IPS-20b (cell line): Measurements from ENCODE around the gene TTPAL.

Experiments used
- H3K27ac ChIP-seq: one replicate; pipeline ENCODE4 v1.5.1; 2013; ENCODE audit warnings: low read length
- H3K27me3 ChIP-seq: 2 replicates; pipeline ENCODE4 v1.6.1; 2013; ENCODE audit warnings: mild to moderate bottlenecking, low read length, inconsistent platforms; ENCODE audit not compliant: insufficient read depth
- H3K36me3 ChIP-seq: 2 replicates; pipeline ENCODE4 v1.6.1; 2013; ENCODE audit warnings: low read depth, mild to moderate bottlenecking, inconsistent platforms, low read length, moderate library complexity; ENCODE audit not compliant: insufficient read depth
- H3K4me1 ChIP-seq: 2 replicates; pipeline ENCODE4 v1.6.1; 2013; ENCODE audit warnings: mild to moderate bottlenecking, control low read depth, inconsistent platforms, low read length, moderate library complexity; ENCODE audit not compliant: insufficient read depth
- H3K4me3 ChIP-seq: 2 replicates; pipeline ENCODE4 v1.5.1; 2013; ENCODE audit warnings: mild to moderate bottlenecking, low read length, inconsistent platforms
- H3K9ac ChIP-seq: 2 replicates; pipeline ENCODE4 v1.6.1; 2013; ENCODE audit warnings: low read depth, mild to moderate bottlenecking, inconsistent platforms, low read length, moderate library complexity
- H3K9me3 ChIP-seq: 2 replicates; pipeline ENCODE4 v1.6.1; 2013; ENCODE audit warnings: mild to moderate bottlenecking, low read depth, low read length, inconsistent platforms; ENCODE audit not compliant: insufficient read depth

Gene TTPAL

DNA sequence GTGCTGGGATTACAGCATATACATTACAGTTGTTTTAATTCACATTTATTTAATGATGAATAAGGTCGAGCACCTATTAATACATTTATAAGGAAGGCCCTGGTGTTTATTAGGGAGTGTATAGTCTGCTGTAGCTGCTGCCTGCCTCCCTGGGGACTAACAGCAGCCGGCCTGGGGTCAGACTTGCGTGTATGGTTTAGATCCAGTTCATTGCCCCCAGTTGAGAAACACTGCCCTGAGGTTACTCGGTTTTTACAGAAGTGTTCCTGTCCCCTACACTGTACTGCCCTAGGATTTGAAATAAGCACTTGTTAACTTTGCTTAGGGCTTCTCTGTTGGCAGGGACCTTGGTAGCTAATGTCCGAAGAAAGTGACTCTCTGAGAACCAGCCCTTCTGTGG is 4.0 kb downstream of the TTPAL start:
- no peaks in the 10 kb centered on the region for H3K27me3 ChIP-seq
- no peak overlapping the region for H3K4me3 ChIP-seq
- peaks cover 4% of the 10 kb centered on the region; the same call in 1 of the 2 replicates for H3K4me1 ChIP-seq
- H3K9ac ChIP-seq: no peak overlapping the region
- H3K27ac ChIP-seq: no peak overlapping the region
- H3K9me3 ChIP-seq: no peaks in the 10 kb centered on the region
- peaks cover 30% of the 10 kb centered on the region for H3K36me3 ChIP-seq

DNA sequence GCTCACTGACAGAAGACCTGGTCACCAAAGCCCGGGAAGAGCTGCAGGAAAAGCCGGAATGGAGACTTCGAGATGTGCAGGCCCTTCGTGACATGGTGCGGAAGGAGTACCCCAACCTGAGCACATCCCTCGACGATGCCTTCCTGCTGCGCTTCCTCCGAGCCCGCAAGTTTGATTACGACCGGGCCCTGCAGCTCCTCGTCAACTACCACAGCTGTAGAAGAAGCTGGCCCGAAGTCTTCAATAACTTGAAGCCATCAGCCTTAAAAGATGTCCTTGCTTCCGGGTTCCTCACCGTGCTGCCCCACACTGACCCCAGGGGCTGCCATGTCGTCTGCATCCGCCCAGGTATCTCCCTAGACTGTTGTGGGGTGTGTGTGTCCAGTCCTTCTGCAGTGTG is 4.4 kb downstream of the TTPAL start:
- H3K36me3 ChIP-seq: peaks cover 32% of the 10 kb centered on the region
- no peak overlapping the region for H3K9ac ChIP-seq
- H3K9me3 ChIP-seq: no peaks in the 10 kb centered on the region
- H3K4me1 ChIP-seq: peaks cover 4% of the 10 kb centered on the region; the same call in 1 of the 2 replicates
- no peak overlapping the region for H3K27ac ChIP-seq
- H3K27me3 ChIP-seq: no peaks in the 10 kb centered on the region
- H3K4me3 ChIP-seq: no peak overlapping the region

DNA sequence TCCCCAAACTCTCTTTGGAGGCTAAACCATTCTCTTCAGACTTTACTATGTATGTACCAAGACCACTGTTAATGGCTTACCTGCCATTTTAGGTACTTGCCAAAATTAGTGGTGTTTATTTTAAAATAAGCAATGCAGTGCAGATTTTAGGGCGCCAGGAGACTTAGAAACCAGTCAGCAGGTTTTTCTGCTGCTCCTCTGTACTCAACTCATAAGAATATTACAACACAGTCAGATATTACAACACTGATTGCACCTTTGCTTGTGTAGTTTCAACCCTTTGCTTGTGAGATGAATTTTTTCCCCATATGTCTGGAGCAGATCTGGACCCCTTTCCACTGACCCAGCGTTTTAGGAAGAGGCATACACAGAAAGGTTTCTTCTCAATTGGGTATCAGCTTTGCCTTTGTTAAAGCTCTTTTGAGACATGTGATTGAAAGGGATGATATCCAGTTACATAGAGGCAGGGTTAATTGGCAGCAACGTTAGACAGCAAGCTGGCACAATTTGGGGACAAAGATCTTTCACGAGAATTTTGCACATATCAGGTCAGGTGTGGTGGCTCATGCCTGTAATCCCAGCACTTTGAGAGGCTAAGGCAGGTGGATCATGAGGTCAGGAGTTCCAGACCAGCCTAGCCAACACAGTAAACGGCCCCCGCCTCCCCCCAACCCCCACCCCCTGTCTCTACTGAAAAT is 6.2 kb downstream of the TTPAL start:
- H3K27ac ChIP-seq: no peak overlapping the region
- no peaks in the 10 kb centered on the region for H3K27me3 ChIP-seq
- H3K9me3 ChIP-seq: no peaks in the 10 kb centered on the region
- H3K36me3 ChIP-seq: peaks cover 48% of the 10 kb centered on the region
- H3K4me3 ChIP-seq: no peak overlapping the region
- H3K4me1 ChIP-seq: no peaks in the 10 kb centered on the region
- H3K9ac ChIP-seq: no peak overlapping the region

DNA sequence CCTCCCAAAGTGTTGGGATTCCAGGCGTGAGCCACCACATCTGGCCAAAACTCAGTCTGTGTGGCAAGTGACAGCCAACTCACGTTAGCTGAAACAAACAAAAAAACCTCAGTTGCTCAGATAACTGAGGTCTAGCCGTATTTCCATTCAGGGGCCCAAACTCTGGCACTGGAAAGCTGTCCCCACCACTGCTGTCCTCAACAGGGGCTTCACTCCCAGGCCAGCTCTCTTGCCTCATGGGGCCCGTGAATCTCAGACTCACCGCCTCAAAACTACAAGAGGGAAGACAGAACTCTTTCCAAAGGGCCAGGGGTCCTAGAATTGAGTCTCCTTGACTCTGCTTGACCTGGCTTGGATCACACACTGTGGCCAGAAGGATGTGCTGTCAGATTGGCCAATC is 7.4 kb downstream of the TTPAL start:
- Histone ChIP-seq H3K36me3 (peaks cover 54% of the 10 kb centered on the region), H3K9me3 (no peaks in the 10 kb centered on the region), H3K9ac (no peak overlapping the region), H3K27ac (no peak overlapping the region), H3K27me3 (no peaks in the 10 kb centered on the region), H3K4me1 (no peaks in the 10 kb centered on the region), H3K4me3 (no peak overlapping the region)

DNA sequence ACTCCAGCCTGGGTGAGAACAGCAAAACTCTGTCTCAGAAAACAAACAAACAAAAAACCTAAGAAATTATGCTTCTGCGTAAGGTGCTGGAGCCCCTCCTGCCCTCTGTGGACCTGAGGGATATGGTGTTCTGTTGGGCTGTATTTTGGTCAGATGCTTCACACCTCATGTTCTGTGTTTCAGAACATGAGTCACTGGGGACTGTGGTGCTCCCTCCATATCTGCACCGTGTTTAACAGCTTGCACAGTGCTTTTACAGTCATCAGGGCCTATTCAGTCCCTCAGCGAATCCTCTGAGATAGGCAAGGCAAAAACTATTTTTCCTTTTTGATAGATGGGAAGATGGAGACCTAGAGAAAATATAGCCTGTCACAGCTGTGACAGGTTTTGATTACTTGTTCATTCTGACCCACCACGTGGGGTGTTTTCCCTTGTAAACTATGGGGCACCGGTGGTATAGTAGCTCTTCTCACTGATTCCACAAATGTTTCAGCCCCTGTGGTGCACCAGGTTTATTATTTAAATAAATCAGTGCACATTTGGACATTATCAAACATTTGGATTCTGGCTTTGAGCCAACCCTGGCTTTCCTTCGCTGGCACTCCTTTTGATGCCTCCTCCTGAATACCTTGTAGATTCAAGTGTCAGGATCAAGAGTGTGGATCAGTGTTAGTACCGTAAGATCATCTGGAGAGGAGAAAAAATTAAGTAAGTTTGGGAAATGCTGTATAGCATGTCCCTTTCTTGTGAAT is 9.6 kb downstream of the TTPAL start:
- no peaks in the 10 kb centered on the region for H3K27me3 ChIP-seq
- H3K4me1 ChIP-seq: no peaks in the 10 kb centered on the region
- no peak overlapping the region for H3K27ac ChIP-seq
- H3K36me3 ChIP-seq: peaks cover 76% of the 10 kb centered on the region
- no peak overlapping the region for H3K9ac ChIP-seq
- no peak overlapping the region for H3K4me3 ChIP-seq
- H3K9me3 ChIP-seq: no peaks in the 10 kb centered on the region

DNA sequence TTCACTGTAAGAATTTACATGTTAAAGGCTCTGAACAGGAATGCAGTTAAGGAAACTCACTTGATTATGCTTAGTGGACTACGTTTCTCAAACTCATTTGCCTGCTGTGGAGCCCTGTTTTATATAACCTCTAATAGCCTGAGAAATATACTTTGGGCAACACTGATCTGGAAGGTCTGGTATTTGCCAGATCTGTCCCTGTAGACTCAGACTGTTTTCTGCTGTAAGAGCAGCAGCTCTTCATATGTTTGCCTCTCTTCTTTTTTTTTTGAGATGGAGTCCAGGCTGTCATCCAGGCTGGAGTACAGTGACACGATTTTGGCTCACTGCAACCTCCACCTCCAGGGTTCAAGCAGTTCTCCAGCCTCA is 10.1 kb downstream of the TTPAL start:
- no peaks in the 10 kb centered on the region for H3K4me1 ChIP-seq
- H3K4me3 ChIP-seq: no peak overlapping the region
- H3K9me3 ChIP-seq: no peaks in the 10 kb centered on the region
- H3K9ac ChIP-seq: no peak overlapping the region
- no peak overlapping the region for H3K27ac ChIP-seq
- H3K36me3 ChIP-seq: peaks cover 77% of the 10 kb centered on the region
- no peaks in the 10 kb centered on the region for H3K27me3 ChIP-seq

DNA sequence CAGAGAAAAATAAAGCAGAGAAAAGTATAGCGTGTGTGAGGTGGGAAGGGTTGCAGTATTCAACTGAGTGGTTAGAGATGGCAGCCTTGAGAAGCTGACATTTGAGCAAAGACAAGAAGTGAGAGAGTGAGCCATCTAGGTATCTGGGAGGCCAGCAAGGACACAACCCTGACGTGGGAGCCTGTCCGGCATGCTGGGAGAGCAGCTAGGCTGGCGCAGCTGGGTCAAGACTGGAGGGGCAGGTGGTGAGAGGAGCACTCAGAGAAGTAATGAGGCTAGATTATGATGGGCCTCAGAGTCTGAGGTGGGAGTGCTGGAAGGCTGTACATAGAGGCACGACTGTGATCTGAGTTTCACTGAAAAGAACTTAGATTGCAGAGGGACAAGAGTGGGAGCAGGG is 12.9 kb downstream of the TTPAL start:
- H3K4me1 ChIP-seq: no peaks in the 10 kb centered on the region; the same call in 1 of the 2 replicates
- H3K9ac ChIP-seq: no peak overlapping the region
- no peak overlapping the region for H3K27ac ChIP-seq
- no peaks in the 10 kb centered on the region for H3K9me3 ChIP-seq
- H3K27me3 ChIP-seq: no peaks in the 10 kb centered on the region
- H3K36me3 ChIP-seq: peaks cover 81% of the 10 kb centered on the region
- no peak overlapping the region for H3K4me3 ChIP-seq

DNA sequence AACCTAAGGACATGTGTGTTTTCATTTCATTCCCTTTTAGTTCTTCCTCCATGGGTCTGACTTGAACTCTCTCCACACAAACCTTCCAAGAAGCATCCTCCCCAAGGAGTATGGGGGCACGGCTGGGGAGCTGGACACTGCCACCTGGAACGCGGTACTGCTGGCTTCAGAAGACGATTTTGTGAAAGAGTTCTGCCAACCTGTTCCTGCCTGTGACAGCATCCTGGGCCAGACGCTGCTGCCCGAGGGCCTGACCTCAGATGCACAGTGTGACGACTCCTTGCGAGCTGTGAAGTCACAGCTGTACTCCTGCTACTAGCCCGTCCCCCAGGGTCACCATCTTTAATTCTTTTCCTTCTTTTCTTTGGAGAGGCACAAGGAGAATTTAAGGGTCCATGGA is 13.5 kb downstream of the TTPAL start:
- H3K9me3 ChIP-seq: no peaks in the 10 kb centered on the region
- no peaks in the 10 kb centered on the region for H3K27me3 ChIP-seq
- H3K4me3 ChIP-seq: no peak overlapping the region
- no peak overlapping the region for H3K27ac ChIP-seq
- H3K36me3 ChIP-seq: peaks cover 81% of the 10 kb centered on the region
- H3K4me1 ChIP-seq: no peaks in the 10 kb centered on the region; the same call in 1 of the 2 replicates
- no peak overlapping the region for H3K9ac ChIP-seq

DNA sequence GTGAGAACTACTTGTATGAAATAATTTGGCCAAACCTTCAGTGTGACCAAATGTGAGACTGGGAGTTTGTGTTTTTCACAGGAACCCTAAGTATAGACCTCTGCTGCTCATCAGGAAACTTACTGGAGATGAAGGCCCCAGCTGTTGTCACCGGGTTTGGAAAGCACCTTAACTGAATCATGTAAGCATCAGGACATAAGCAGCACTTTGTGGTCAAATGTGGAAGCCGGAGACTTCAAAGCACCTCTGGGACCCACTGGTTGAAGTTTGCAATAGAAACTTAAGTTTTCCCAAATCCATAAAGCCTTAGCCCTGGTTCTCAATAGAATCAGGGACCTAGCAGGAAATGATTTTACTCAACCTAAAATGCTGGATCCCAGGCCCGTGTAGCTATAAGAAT is 14.3 kb downstream of the TTPAL start:
- no peak overlapping the region for H3K4me3 ChIP-seq
- H3K36me3 ChIP-seq: peaks cover 84% of the 10 kb centered on the region

DNA sequence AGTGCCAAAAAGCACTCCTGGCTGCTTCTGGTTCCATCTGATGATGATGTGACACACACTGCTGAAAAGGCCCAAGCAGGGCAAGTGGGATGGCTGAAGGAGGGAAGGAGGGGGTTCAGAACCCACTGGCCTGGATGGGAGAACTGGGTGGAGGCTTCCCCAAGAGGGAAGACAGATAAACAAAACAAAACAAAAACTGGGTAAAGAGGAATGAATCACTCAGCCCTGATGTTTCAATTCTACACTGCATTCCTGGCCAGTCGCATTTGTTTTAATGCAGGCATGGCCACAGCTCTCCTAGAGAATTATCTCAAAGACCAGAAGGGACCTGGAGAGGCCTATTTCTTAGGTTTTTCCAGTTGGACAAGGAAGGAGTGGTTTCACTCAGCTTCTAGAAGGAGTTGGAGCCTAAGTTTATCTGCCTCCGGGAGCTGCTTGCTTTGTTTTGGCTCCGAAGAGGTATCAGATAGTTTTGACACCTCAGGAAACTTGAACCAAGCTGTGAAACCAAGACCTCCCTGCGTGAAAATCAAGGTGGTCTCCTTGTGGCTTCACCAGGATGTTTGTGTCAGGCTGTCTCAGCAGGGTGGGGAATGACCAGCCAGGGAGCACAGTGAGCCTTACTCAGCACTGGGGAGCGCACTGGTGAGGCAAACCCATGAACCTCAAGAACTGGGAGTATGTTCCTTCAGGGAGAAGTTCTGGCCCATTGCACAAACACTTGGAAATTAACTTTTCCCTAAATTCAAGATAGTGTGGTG is 16.1 kb downstream of the TTPAL start:
- Histone ChIP-seq H3K4me1 (no peaks in the 10 kb centered on the region; the same call in 1 of the 2 replicates), H3K9me3 (no peaks in the 10 kb centered on the region), H3K9ac (no peak overlapping the region), H3K27ac (no peak overlapping the region), H3K36me3 (peaks cover 80% of the 10 kb centered on the region), H3K27me3 (no peaks in the 10 kb centered on the region), H3K4me3 (no peak overlapping the region)

More for the DNA sequence above, 14.3 kb downstream of the TTPAL start:
- no peaks in the 10 kb centered on the region for H3K9me3 ChIP-seq
- no peaks in the 10 kb centered on the region for H3K27me3 ChIP-seq
- H3K9ac ChIP-seq: no peak overlapping the region
- H3K4me1 ChIP-seq: no peaks in the 10 kb centered on the region; the same call in 1 of the 2 replicates
- no peak overlapping the region for H3K27ac ChIP-seq

DNA sequence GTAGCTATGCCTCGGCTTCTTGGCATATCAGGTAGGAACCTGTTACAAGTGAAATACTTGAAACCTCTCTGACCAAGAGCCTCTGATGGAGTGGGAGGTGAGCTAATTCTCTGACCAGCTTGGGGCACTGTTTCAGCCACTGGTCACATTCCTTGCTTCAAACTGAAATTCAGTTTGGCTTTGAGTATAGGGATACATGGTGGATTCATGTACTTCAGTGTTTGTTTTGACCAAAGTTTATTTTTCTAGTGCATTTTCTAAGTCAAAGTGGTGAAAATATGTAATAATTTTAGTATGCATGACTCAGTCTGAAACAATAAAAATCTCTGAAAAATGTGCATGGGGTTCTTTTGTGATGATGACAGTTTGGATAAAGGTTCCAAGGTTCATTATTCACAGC is 18.6 kb downstream of the TTPAL start:
- H3K4me1 ChIP-seq: no peaks in the 10 kb centered on the region; the same call in 1 of the 2 replicates
- H3K27ac ChIP-seq: no peak overlapping the region
- H3K36me3 ChIP-seq: peaks cover 82% of the 10 kb centered on the region
- no peak overlapping the region for H3K9ac ChIP-seq
- no peaks in the 10 kb centered on the region for H3K9me3 ChIP-seq
- H3K27me3 ChIP-seq: no peaks in the 10 kb centered on the region
- no peak overlapping the region for H3K4me3 ChIP-seq
